Measurements from ENCODE around the gene GIGYF2.

DNA sequence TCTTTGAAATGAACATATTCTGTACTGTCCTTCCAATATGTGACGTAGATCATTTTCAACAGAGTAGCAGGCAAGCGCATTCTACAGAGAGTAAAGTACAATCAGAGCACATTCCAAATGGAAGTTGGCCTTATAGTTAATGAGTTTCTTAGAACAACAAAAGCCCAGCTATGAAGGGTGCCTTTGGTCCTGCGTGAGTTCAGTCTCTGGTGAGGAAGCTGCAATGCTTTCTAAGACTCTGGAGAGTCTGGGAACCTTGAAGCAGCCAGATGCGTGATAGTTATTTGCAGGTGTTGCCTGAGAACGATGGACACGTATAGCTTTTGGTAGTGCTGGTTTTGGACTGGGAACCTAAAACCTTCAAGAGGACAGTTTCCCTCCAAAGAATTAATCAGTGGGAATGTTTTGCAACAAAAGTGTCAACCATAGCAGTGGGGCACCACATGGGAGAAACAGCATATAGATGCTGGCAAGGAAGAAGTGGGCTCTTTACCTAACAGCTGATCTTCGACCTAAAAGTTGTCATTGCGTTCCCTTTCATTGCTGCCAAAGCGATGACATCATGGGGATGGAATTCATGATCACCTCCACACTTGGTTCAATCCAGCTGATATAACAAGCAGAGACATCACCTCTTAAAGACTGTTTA, 163.6 kb downstream of the GIGYF2 start:
- TF ChIP-seq, protein P1, sequence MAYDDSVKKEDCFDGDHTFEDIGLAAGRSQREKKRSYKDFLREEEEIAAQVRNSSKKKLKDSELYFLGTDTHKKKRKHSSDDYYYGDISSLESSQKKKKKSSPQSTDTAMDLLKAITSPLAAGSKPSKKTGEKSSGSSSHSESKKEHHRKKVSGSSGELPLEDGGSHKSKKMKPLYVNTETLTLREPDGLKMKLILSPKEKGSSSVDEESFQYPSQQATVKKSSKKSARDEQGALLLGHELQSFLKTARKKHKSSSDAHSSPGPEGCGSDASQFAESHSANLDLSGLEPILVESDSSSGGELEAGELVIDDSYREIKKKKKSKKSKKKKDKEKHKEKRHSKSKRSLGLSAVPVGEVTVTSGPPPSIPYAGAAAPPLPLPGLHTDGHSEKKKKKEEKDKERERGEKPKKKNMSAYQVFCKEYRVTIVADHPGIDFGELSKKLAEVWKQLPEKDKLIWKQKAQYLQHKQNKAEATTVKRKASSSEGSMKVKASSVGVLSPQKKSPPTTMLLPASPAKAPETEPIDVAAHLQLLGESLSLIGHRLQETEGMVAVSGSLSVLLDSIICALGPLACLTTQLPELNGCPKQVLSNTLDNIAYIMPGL (CRISPR knock-in tag; IDR thresholded peaks at IDR 0.05; ENCODE audit: borderline replicate concordance): no peak
- TF ChIP-seq ZFP36 (IDR thresholded peaks at IDR 0.05; ENCODE audit: borderline replicate concordance, partially characterized antibody): no peak
- TF ChIP-seq PHF8 (IDR thresholded peaks at IDR 0.05; ENCODE audit: borderline replicate concordance, low read depth): no peak
- no peak for TF ChIP-seq CHD2 (IDR thresholded peaks at IDR 0.05; ENCODE audit: low read length, partially characterized antibody)
- TF ChIP-seq MAZ (IDR thresholded peaks at IDR 0.05; ENCODE audit: borderline replicate concordance, low read depth, low read length): no peak
- TF ChIP-seq CTCF (IDR thresholded peaks at IDR 0.05): no peak
- no peak for TF ChIP-seq RAD21 (conservative IDR thresholded peaks at IDR 0.05 in 1 of 2, IDR thresholded peaks at IDR 0.05 in 1 of 2)
- no peak for TF ChIP-seq KDM1A (IDR thresholded peaks at IDR 0.05; ENCODE audit: low read depth)
- TF ChIP-seq CHD4 (IDR thresholded peaks at IDR 0.05; ENCODE audit: borderline replicate concordance): no peak
- no peak for TF ChIP-seq BCL3 (IDR thresholded peaks at IDR 0.05)
- no peak for TF ChIP-seq SMC3 (IDR thresholded peaks at IDR 0.05)

All from A549 (cell line).